ENCODE measurements around the gene SAMD8.
A peak's percentile ranks its signal among the peaks of the same experiment; 100 is the strongest.

The SAMD8 gene

GRCh38 chr10:75229971-75230370 is 118.5 kb downstream of the SAMD8 start:
- DNase-seq: no peak

GRCh38 chr10:75230600-75231038 is 119.2 kb downstream of the SAMD8 start:
- DNase-seq: peak; percentile 88
